COLO829 (cell line): ENCODE data around the gene TRAF7.
A peak's percentile ranks its signal among the peaks of the same experiment; 100 is the strongest.
"Not testable (repeated sequence)": the region's sequence is repeated elsewhere in the genome, so short reads cannot be mapped to it uniquely, and the experiment has no call there.

Experiments
- DNase-seq: peaks from one replicate; pipeline ENCODE4 v3.0.0; 2012; ENCODE audit warnings: low spot score

The TRAF7 gene

GRCh38 chr16:2199621-2200139 lies 44.1 kb downstream of the TRAF7 start:
- DNase-seq, result no peak

DNA sequence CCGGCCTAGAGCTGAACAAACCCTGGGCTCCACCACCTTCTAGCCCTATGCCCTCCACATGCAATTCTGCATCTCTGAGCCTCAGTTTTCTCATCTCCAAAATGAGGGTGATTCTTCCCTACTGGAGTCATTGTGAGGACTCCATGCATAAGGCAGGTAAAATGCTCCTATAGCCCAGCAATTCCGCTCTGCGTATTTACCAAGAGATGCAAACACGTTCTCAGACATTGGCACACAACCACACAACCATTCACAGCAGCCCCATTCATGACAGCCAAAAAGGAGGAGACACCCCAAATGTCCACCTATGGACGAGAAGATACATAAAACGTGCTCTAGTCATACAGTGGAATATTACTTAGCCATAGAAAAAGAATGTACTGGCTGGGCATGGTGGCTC lies 44.7 kb downstream of the TRAF7 start:
- DNase-seq, result no peak

- DNase-seq, result not testable (repeated sequence)
These were observed 47.6 kb downstream of the TRAF7 start for GRCh38 chr16:2203119-2203688.

GRCh38 chr16:2204416-2205103 lies 49.0 kb downstream of the TRAF7 start:
- DNase-seq, result no peak

DNA sequence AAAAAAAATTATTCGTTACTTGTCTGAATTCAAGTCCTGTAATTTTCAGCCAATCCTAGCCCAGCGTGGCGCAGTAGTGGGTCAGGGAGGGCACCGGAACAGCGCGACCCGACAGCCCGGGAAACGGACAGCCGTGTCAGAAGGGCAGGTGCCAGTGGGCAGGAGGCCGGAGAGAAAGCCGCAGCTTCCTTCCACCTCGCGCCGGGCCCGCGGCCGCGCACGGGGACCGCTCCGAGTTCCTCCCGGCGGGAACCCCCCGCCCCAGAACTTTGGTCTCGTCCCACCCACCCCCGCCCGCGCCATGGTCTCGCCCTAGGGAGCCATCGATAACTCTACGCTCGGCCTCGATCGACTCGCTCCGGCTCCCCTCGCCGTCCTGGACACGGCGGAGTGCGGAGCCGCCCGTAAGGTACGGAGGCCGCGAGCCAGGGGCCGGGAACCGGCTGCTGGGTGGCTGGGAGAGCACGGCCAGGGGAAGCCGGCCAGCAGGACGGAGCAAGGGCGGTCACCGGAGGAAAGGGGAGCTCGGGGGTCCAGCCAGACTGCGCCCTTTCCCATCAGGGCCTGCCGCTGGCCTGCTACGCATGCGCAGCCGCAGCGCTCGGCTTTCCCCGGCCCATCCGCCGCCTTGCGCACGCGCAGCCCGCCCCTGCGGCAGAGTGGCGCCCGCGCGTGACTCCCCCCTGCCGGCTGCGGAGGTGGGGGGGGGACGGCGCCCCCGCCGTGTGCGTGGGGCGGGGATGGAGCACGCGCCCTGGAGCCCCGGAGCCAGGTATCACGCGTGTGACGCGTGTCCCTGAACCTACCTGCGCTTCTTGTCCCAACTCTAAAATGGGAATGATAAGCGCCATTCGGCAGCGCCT lies 49.8 kb downstream of the TRAF7 start, which contains the start of gene MLST8:
MLST8 (plus strand) TSS at position 351 of the 863 bp plus-strand sequence. CDS start 632 bp downstream, outside the sequence.
- DNase-seq, result peak; percentile 94

DNA sequence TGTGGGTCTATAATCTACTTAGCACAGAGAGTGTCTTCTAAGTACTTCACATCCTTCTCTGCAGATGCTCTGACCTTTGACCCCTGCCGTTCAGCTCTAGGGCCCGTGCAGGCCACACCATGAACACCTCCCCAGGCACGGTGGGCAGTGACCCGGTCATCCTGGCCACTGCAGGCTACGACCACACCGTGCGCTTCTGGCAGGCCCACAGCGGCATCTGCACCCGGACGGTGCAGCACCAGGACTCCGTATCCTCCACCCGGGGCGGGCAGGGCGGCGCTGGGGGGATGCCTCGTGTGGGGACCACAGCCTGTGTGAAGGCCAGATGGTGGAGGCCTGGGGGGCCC lies 50.4 kb downstream of the TRAF7 start:
- no peak for DNase-seq

DNA sequence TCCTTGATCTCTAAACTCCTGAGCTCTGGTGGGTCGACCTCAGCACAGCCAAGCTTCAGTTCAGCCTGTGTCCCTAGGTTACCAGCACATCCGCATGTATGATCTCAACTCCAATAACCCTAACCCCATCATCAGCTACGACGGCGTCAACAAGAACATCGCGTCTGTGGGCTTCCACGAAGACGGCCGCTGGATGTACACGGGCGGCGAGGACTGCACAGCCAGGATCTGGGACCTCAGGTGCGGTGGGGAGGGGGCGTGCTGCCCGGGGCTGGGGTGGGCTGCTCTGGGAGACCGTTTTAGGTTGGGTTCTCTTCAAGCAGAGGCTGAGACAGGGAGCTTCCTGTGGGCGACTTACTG lies 50.8 kb downstream of the TRAF7 start:
- DNase-seq, result no peak

DNA sequence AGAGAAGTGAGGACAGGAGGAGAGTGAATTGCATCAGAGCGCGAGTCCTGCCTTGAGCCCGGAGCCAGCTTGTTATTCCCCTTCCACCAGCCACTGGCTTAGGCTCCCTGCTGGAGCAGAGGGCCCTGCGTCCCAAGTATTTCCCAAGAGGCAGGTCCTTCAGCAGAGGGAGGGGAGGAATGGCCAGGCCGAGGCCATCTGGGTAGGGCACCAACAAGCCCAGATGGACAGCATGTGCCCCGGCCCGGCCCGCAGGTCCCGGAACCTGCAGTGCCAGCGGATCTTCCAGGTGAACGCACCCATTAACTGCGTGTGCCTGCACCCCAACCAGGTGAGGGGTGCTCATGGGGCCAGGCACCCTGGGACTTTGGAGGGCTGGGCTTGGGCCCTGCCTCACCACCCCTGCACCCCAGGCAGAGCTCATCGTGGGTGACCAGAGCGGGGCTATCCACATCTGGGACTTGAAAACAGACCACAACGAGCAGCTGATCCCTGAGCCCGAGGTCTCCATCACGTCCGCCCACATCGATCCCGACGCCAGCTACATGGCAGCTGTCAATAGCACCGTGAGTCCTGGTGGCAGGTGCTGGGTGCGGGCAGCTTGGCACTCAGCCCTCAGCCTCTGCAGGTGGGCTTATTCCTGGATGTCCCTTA lies 51.3 kb downstream of the TRAF7 start:
- no peak for DNase-seq

DNA sequence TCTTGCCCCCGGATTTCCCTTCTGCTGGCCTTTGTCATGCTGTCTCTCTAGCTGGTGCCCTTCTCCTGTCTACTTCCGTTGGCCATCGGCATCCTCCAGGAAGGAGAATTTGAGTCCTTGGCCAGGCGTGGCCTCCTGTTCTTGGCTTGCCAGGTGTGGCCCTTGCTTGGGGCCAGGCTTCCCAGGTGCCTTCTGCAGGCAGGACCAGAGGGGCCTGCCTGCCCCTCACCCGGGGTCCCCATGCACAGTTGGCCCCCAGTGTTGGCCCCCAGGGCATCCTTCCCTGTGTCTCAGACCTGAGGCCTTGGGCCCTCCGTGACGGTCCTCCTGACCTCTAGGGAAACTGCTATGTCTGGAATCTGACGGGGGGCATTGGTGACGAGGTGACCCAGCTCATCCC lies 52.3 kb downstream of the TRAF7 start:
- no peak for DNase-seq

- DNase-seq, result no peak
These were observed 52.7 kb downstream of the TRAF7 start for GRCh38 chr16:2208308-2208707.

DNA sequence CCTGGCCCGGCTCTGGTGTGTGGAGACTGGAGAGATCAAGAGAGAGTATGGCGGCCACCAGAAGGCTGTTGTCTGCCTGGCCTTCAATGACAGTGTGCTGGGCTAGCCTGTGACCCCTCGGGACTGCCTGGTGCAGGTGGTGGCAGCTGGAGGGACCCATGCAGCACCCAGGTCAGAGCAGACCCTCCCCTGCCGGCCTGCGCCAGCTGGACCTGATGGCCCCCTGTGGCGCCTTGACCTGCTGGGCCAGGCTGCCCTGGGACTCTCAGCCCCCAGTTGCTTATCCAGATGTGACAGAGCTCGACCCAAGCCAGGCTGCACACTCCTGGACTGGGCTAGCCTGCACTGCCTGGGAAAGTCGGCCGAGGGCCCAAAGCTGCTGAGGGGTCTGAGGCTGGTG lies 53.2 kb downstream of the TRAF7 start:
- DNase-seq, result no peak

DNA sequence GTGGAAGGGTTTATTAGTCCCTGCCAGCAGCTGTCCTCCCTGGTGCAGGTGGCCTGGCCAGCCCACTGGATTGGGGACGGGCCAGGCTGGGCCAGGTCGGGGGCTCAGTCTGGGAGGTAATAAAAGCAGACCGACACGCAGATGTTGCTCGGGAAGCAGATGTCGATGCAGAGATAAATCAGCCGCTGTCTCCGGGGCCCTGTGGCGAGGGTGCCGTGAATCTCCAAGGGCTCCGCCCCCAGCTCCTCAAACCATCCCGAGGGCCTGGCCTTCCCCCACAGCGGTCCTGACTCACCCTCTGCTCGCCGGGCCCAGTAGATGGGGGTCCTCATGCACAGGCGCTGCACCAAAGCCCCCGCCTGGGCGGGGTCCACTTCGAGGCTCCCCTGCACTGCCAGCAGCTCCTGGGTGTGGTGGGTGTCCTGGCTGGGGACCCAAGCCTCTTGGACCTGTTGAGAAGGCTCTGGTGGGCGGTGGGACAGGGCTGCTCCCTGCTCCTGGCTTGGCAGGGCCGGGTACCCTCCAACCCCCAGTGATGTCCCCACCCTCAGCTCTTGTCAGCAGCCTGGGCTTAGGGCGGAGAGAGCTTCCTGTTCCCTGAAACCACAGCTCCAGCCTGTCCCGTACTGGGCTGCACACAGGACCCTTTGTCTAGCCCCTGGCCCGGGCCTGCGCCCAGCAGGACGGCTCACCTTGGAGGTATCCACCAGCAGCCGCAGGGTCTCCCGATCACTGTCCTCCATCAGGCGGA lies 53.9 kb downstream of the TRAF7 start:
- DNase-seq, result no peak

GRCh38 chr16:2210009-2210332 lies 54.4 kb downstream of the TRAF7 start:
- DNase-seq, result no peak

DNA sequence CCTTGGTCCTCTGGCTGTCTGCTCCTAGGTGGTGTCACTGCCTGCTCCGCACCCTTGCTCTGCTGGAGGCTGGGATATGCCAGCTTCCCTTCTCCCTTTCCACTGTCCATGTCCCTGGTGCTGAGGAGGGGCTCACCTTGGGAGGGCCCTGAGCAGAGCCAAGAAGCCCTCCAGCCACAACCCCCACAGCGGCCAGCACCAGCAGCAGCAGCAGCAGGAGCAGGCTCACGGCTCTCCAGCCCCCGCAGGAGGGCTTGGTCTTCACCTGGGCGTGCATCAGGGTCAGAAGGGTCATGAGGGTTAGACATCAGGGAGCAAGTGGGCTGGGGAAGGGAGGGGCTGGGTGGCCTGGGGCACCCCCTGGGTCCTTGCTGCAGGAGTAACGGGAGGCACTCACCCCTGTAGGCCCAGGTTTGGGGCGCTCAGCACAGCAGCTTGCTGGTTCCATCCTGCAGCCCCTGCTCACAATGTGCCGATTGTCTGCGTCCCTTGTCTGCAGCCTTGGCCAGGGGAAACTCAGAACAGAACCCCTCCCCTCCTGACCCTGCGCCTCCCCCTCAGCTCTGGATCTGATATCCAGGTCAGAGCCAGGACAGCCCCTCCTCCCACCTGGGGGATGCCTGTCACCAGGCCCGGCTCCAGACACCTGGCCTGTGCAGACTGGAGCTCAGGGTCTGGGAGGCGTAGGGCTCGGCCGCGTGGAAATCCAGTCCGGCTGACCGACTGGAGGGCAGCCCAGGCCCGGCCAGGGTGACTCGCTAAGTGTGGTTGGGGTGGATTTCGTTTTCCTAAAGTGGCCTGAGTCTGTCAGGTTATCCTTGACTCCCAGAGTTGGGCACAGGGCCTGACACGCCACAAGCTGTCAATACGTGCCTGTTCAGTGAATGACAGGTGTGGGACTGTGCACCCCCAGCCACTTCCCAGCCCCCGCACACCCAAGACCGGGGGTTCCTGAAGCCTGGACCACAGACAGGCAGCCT lies 55.1 kb downstream of the TRAF7 start, which contains the start of gene BRICD5:
BRICD5 (minus strand) TSS at position 478 of the 980 bp plus-strand sequence; CDS start at position 448, 30 bp downstream.
- no peak for DNase-seq

DNA sequence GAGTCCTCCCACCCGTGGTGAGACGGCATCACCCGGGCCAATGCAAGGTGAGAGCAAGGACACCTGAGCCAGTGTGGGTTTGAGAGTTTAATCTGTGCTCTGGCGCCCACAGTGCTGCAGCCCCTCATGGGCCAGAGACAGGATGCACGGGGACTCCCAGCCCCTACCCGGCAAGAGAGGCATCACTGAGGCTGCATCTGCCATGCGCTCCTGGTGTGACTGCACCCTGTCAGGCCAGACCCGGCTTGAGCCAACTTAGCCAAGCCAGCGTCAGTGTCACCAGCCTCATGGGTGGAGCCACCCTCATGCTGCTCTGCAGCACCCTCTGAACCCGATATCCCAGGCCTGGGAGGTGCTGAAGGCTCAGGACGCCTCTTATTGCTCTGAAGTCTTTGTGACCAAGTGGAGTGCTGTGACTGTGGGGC lies 56.4 kb downstream of the TRAF7 start:
- no peak for DNase-seq

DNA sequence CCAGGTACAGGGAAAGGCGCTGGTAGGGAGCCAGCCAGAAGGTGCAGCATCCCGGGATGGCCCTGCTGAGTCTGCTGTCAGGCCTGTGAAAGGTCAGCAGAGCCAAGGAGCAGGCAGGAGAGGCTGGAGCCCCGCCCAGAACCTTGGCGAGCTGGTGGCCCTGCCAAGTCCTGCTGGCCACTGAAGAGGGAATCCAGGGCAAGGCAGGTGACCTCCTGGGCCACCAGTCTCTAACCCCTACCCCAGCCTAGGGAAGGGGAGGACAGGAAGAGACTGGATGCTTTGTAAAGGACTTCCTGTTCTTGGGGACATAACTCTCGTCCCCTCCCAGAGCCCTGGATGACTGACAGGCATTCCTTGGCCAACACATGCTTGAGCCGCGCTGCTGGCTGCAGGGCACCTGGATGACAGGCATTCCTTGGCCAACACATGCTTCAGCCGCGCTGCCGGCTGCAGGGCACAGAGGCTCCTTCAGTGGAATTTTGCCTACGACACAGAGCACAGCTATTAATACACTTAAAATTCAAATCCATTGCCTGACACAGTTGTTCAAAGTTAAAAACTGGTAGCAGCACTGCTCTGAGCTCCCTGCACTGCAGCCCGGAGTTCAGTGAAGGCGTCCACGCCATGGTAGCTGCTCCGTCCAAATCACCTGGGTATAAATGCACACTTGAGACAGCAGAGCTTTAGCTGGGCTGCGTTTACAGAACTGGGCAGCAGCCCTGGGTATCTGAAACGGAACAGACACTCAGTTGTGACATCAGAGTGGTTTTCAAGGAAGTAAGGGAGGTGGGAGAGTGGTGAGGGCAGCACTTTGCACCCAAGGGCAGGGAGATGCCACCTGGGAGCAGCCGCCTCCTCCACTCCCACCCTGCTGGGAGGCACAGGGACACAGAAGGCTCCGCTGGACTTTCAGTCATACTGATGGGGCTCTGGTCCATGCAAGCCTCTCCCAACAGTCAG lies 57.1 kb downstream of the TRAF7 start:
- DNase-seq, result no peak

DNA sequence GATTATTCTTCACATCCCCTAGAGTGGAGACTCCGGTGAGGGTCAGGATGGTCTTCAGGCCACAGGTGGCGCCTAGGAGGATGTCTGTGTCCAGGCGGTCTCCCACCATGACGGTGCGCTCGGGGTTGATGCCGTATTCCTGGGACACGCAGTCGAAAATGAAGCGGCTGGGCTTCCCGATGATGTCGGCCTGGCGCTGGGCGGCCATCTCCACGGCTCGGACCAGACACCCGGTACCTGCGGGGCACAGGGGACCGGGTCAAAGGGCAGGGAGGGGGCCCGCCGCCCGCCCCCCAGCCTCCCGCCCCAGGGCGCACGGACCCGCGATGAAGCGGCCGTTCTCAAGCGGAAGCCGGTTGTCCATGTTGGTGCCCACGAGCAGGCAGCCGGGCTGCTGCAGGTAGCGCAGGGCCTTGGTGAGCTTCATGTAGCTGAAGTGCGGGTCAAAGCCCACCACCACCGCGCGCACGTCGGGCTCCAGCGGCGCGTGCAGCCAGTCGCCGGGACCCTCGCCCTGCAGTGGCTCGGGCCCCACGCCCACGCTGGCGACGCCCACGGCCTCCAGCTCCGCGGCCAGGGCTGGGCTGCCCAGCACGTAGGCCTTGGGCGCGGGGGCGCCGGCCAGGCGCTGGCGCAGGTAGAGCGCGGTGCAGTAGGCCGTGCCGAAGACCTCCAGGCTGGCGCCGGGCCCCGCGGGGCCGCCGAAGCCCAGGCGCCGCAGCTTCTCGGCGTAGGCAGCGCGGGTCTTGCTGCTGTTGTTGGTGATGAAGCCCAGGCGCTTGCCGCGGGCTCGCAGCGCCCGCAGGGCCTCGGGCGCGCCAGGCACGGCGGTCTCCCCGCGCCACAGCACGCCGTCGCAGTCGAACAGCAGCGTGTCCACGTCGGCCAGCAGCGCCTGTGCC lies 58.5 kb downstream of the TRAF7 start:
- no peak for DNase-seq

DNA sequence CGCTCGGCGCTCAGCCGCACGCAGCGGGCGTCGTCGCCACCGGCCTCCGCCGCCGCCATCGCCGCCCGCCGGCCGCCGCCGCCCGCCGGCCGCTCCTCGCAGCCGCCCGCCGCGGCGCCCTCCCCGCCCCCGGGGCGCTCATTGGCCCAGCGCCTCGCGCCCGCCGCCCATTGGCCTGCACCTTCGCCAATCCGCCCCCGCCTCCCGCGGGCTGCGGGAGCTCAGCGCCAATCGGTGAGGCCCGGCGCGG lies 59.1 kb downstream of the TRAF7 start, which contains the start of gene PGP:
PGP (minus strand) TSS at position 122 of the 250 bp plus-strand sequence; CDS start at position 59, 63 bp downstream.
- DNase-seq, result no peak
